K562 (cell line): ENCODE results near the gene PPP1R1C. TPM values are rescaled to one million over a fixed set of nuclear protein-coding genes. Genes with fewer than 3 reads are reported as not detected.

ENCODE experiments used
- ATAC-seq: fragments of 200-7000 bp; cut with Tn5 transposase; 3 replicates; pipeline ENCODE4 v1.9.1; 2020; ENCODE audit warnings: moderate library complexity
- BruUV-seq: library from RNA; stranded (reverse); fragments of 400-500 nt; replicated peaks from 2 replicates; lab custom pipeline; 2021; lab: Mats Ljungman, UMichigan
- CTCF ChIA-PET: fragments of 300-600 bp; formaldehyde crosslinking; extraction: SDS; loops from one replicate; lab custom pipeline; 2021; ENCODE audit warnings: low intra/inter-chr PET ratio; lab: Yijun Ruan, JAX
- POLR2A ChIA-PET: fragments of 300-600, 350-650 bp; sonication (Branson Sonifier 250); formaldehyde crosslinking; extraction: SDS; loops from one replicate; lab custom pipeline; 2021; ENCODE audit warnings: antibody characterized with exemption, inconsistent platforms; lab: Yijun Ruan, JAX
- DNase-seq, 4 experiments: peaks; one replicate each; pipeline versions ENCODE4 v3.0.0 to v3.0.0-alpha.2; 2011 to 2018; ENCODE audit warnings: low spot score in 3 of 4, mixed read lengths in 3 of 4; ENCODE audit errors: extremely low read depth in 1 of 4
- FAIRE-seq: peaks from 2 replicates; lab custom pipeline; 2011; peaks lifted over from hg19 to GRCh38; lab: Jason Lieb, UNC
- H2AFZ ChIP-seq: 2 replicates; pipeline ENCODE4 v1.6.0; 2011; ENCODE audit warnings: low read depth, low read length, control low read depth, inconsistent platforms
- H3K27ac ChIP-seq: fragments of 200-600 bp; 3 replicates; pipeline ENCODE4 v1.8.0; 2011; ENCODE audit warnings: low read depth, mild to moderate bottlenecking, control low read depth, inconsistent platforms, low read length, moderate library complexity, mixed read lengths; ENCODE audit errors: extremely low read depth
- H3K27me3 ChIP-seq, 2 experiments: fragments of 300-600 bp in 1 of 2; 2 replicates in 1 of 2; 3 replicates in 1 of 2; pipeline versions ENCODE4 v1.6.0 to v1.8.0; 2011; ENCODE audit warnings: inconsistent platforms in 2 of 2, low read length in 2 of 2, mild to moderate bottlenecking in 1 of 2, mixed read lengths in 1 of 2, moderate library complexity in 1 of 2; ENCODE audit not compliant: control insufficient read depth in 2 of 2, insufficient read depth in 2 of 2
- H3K36me3 ChIP-seq: fragments of 300-600 bp; 3 replicates; pipeline ENCODE4 v1.8.0; 2011; ENCODE audit warnings: mild to moderate bottlenecking, low read length, inconsistent platforms; ENCODE audit not compliant: control insufficient read depth, insufficient read depth
- H3K4me1 ChIP-seq, 2 experiments: fragments of 200-600 bp in 1 of 2; replicated peaks in 1 of 2; 2 replicates in 1 of 2; 3 replicates in 1 of 2; pipeline versions ENCODE4 v1.5.1 to v1.8.0; 2011; ENCODE audit warnings: inconsistent platforms in 2 of 2, low read length in 2 of 2, mild to moderate bottlenecking in 1 of 2, mixed read lengths in 1 of 2, moderate library complexity in 1 of 2; ENCODE audit not compliant: control insufficient read depth in 2 of 2, insufficient read depth in 2 of 2
- H3K4me2 ChIP-seq: 2 replicates; pipeline ENCODE4 v1.6.1; 2011; ENCODE audit warnings: low read length, control low read depth, inconsistent platforms, mixed read lengths; ENCODE audit not compliant: insufficient read depth
- H3K4me3 ChIP-seq: fragments of 200-600 bp; sonication (generic), shearing (Covaris generic); 2 replicates; pipeline ENCODE4 v1.5.1; 2016; ENCODE audit warnings: control low read depth, inconsistent platforms
- H3K79me2 ChIP-seq: fragments of 200-600 bp; 3 replicates; pipeline ENCODE4 v1.8.0; 2011; ENCODE audit warnings: low read length, inconsistent platforms; ENCODE audit not compliant: control insufficient read depth, insufficient read depth
- H3K9ac ChIP-seq, 2 experiments: 2 replicates each; pipeline versions ENCODE4 v1.6.0 to v1.6.1; 2011; ENCODE audit warnings: low read depth in 2 of 2, low read length in 2 of 2, control low read depth in 1 of 2, inconsistent platforms in 1 of 2, mild to moderate bottlenecking in 1 of 2, mixed read lengths in 1 of 2; ENCODE audit not compliant: insufficient read depth in 1 of 2
- H3K9me1 ChIP-seq: one replicate; pipeline ENCODE4 v1.6.0; 2011; ENCODE audit warnings: inconsistent platforms, mild to moderate bottlenecking, low read length, moderate library complexity; ENCODE audit not compliant: control insufficient read depth, insufficient read depth
- H3K9me3 ChIP-seq: replicated peaks from 2 replicates; pipeline ENCODE4 v1.5.1; 2011; ENCODE audit warnings: low read depth, low read length, inconsistent platforms; ENCODE audit not compliant: control insufficient read depth, insufficient read depth
- H4K20me1 ChIP-seq: replicated peaks from 2 replicates; pipeline ENCODE4 v1.6.1; 2011; ENCODE audit warnings: low read length, inconsistent platforms, mixed read lengths; ENCODE audit not compliant: control insufficient read depth, insufficient read depth
- ASH1L ChIP-seq: fragments of 450-650 bp; IDR thresholded peaks from 2 replicates; pipeline ENCODE4 v1.6.1; 2018; ENCODE audit warnings: borderline replicate concordance, mild to moderate bottlenecking, low read depth; ENCODE audit not compliant: partially characterized antibody
- ATF2 ChIP-seq: sonication (generic); formaldehyde crosslinking; IDR thresholded peaks from 2 replicates; pipeline ENCODE4 v1.8.1; 2022; ENCODE audit warnings: missing genetic modification reagents
- E2F3 ChIP-seq: fragments of 250-450 bp; sonication (Bioruptor Pico); IDR thresholded peaks from 2 replicates; pipeline ENCODE4 v1.4.0; 2020; ENCODE audit warnings: mild to moderate bottlenecking
- ELF2 ChIP-seq: fragments of 250-450 bp; sonication (Bioruptor Pico); IDR thresholded peaks from 2 replicates; pipeline ENCODE4 v1.5.0; 2021; ENCODE audit warnings: mild to moderate bottlenecking
- NFRKB ChIP-seq: fragments of 450-650 bp; IDR thresholded peaks from 2 replicates; pipeline ENCODE4 v1.6.1; 2016; ENCODE audit warnings: low read depth
- NR1H2 ChIP-seq: sonication (generic); formaldehyde crosslinking; IDR thresholded peaks from 2 replicates; pipeline ENCODE4 v1.4.0; 2020; ENCODE audit warnings: mild to moderate bottlenecking, missing genetic modification reagents
- PTRF ChIP-seq: fragments of 450-650 bp; IDR thresholded peaks from 2 replicates; pipeline ENCODE4 v1.6.1; 2016; ENCODE audit warnings: mild to moderate bottlenecking, missing genetic modification characterization, missing compliant biosample characterization
- PURB ChIP-seq: sonication (generic); formaldehyde crosslinking; IDR thresholded peaks from 2 replicates; pipeline ENCODE4 v1.9.0; 2021; ENCODE audit warnings: low read depth, mild to moderate bottlenecking, missing genetic modification reagents
- RAD51 ChIP-seq: fragments of 450-650 bp; IDR thresholded peaks from 2 replicates; pipeline ENCODE4 v1.7.1; 2016; ENCODE audit warnings: low read depth, mild to moderate bottlenecking, borderline replicate concordance
- TAF7 ChIP-seq: fragments of 450-650 bp; IDR thresholded peaks from 2 replicates; pipeline ENCODE4 v1.6.1; 2016; ENCODE audit warnings: missing genetic modification characterization, missing compliant biosample characterization
- TEAD2 ChIP-seq: fragments of 450-650 bp; IDR thresholded peaks from 2 replicates; pipeline ENCODE4 v1.6.1; 2016; ENCODE audit warnings: missing genetic modification characterization, control low read depth, missing compliant biosample characterization
- YY1 ChIP-seq, 3 experiments: IDR thresholded peaks; 2 replicates each; pipeline ENCODE4 v1.6.1; 2011; ENCODE audit warnings: low read length in 2 of 3, mild to moderate bottlenecking in 2 of 3, moderate library complexity in 2 of 3, borderline replicate concordance in 1 of 3, control low read depth in 1 of 3, low read depth in 1 of 3; ENCODE audit not compliant: insufficient read depth in 3 of 3, insufficient replicate concordance in 2 of 3, control insufficient read depth in 1 of 3, insufficient read length in 1 of 3; ENCODE audit errors: extremely low read depth in 1 of 3
- ZNF24 ChIP-seq: fragments of 450-650 bp; IDR thresholded peaks from 2 replicates; pipeline ENCODE4 v1.6.1; 2016
- ZNF717 ChIP-seq: fragments of 250-450 bp; sonication (Bioruptor Pico); IDR thresholded peaks from 2 replicates; pipeline ENCODE4 v1.5.0; 2021
- WGBS: fragments of 100-300 bp; shearing (Covaris generic); methylation state at CpG from one replicate; pipeline ENCODE4 v1.1.6; 2016; ENCODE audit warnings: low coverage, mixed read lengths; ENCODE audit not compliant: insufficient coverage; ENCODE audit errors: missing lambda C conversion rate; 5-methylcytosine and 5-hydroxymethylcytosine counted together
- in situ Hi-C: fragments of 300-500 bp; cut with MboI; formaldehyde crosslinking; loops from 4 replicates; pipeline ENCODE4 v1.15.0; 2018; ENCODE audit warnings: inconsistent platforms, mixed read lengths
- intact Hi-C: fragments of 100-400 bp; cut with micrococcal nuclease; formaldehyde crosslinking; loops from 2 replicates; pipeline ENCODE4 v1.14.2; 2022
- polyA plus RNA-seq, 8 experiments: library from polyadenylated mRNA; depleted of rRNA in 4 of 8; stranded (reverse) in 5 of 8; unstranded in 3 of 8; fragments of >200 nt; fragmentation: Nextera tagmentation in 2 of 8; fragmentation: Illumina TruSeq in 1 of 8; extraction: Ambion mirVana in 2 of 8; extraction: Trizol in 1 of 8; gene quantifications; 2 replicates each; pipeline versions ENCODE4 v1.2.1 to v1.2.3, GENCODE V29; 2011 to 2014; ENCODE audit warnings: inconsistent platforms in 1 of 8, missing spikeins in 1 of 8
- total RNA-seq, 7 experiments: library from RNA; depleted of rRNA in 6 of 7; stranded (reverse); fragments of >200 nt in 6 of 7; fragmentation: Illumina TruSeq in 2 of 7; extraction: Trizol in 2 of 7; gene quantifications; 2 replicates each; pipeline versions ENCODE4 v1.2.1 to v1.2.3, GENCODE V29; 2011 to 2021; ENCODE audit warnings: low replicate concordance in 1 of 7

PPP1R1C gene
- total and polyA plus RNA-seq, 9 of the 15 experiments (the other 6 are each of a cell fraction or from before 2014, with no cell fraction given), result 0.09 to 0.64 (median 0.40) TPM; not detected in 2

GRCh38 chr2:182098648-182099047 is 113.0 kb downstream of the PPP1R1C start:
- no peaks in the 10 kb centered on the region for H4K20me1 ChIP-seq
- FAIRE-seq (no peak), DNase-seq (no peak), ATAC-seq (no peak)
- intact Hi-C loops (no loop called here), in situ Hi-C loops (no loop called here)
- H3K4me2 ChIP-seq, result no peak overlapping the region
- no peak overlapping the region for H3K4me3 ChIP-seq
- no peak overlapping the region for H3K9ac ChIP-seq
- TF ChIP-seq YY1 (IDR thresholded peaks at IDR 0.05; ENCODE audit: borderline replicate concordance in 1 of 3, control insufficient read depth in 1 of 3, extremely low read depth in 1 of 3, insufficient read depth in 3 of 3, insufficient read length in 1 of 3, insufficient replicate concordance in 2 of 3, low read depth in 1 of 3, low read length in 2 of 3) (no peak), ELF2 (CRISPR knock-in tag) (no peak), E2F3 (no peak), TAF7 (tag) (no peak), PURB (no peak)
- no peaks in the 10 kb centered on the region; the same call in 1 of the 2 replicates for H3K9me3 ChIP-seq
- H2AFZ ChIP-seq, result no peak overlapping the region
- no peaks in the 10 kb centered on the region for H3K9me1 ChIP-seq
- H3K27me3 ChIP-seq, result no peaks in the 10 kb centered on the region
- no peaks in the 10 kb centered on the region for H3K79me2 ChIP-seq
- ChIA-PET POLR2A (no interaction called here), CTCF (no interaction called here)
- no TSS peak for BruUV-seq
- 0% methylated on average over 1 of the region's 1 CpG for WGBS
- H3K27ac ChIP-seq, result no peak overlapping the region
- no peaks in the 10 kb centered on the region for H3K4me1 ChIP-seq
- H3K36me3 ChIP-seq, result no peaks in the 10 kb centered on the region

- no TSS peak for BruUV-seq
- no peak overlapping the region for H3K27ac ChIP-seq
- peaks cover 1% of the 10 kb centered on the region; the same call in 1 of the 2 replicates for H3K9me3 ChIP-seq
- no peaks in the 10 kb centered on the region for H4K20me1 ChIP-seq
- ATAC-seq (no peak), FAIRE-seq (no peak), DNase-seq (peak in 2 of 4 experiments; percentile 20 to 28)
- no peaks in the 10 kb centered on the region for H3K36me3 ChIP-seq
- H3K27me3 ChIP-seq, result no peaks in the 10 kb centered on the region
- no peaks in the 10 kb centered on the region for H3K9me1 ChIP-seq
- ChIA-PET POLR2A (no interaction called here), CTCF (no interaction called here)
- H2AFZ ChIP-seq, result no peak overlapping the region
- no peak overlapping the region for H3K9ac ChIP-seq
- intact Hi-C loops (no loop called here), in situ Hi-C loops (no loop called here)
- no peaks in the 10 kb centered on the region for H3K79me2 ChIP-seq
- H3K4me2 ChIP-seq, result no peak overlapping the region
- no peak overlapping the region for H3K4me3 ChIP-seq
- no peaks in the 10 kb centered on the region for H3K4me1 ChIP-seq
- TF ChIP-seq ASH1L, result no peak
- TF ChIP-seq ZNF24, result no peak
- no peak for TF ChIP-seq RAD51
- no peak for TF ChIP-seq TEAD2 (tag)
- no peak for TF ChIP-seq NR1H2
- TF ChIP-seq ZNF717 (CRISPR knock-in tag), result no peak
- no peak for TF ChIP-seq ATF2 (CRISPR knock-in tag)
- TF ChIP-seq PTRF (tag), result no peak
- TF ChIP-seq NFRKB, result no peak
These were observed 115.6 kb downstream of the PPP1R1C start for GRCh38 chr2:182101263-182101662.
